SJSA1 (cell line): Measurements from ENCODE around the gene RTKN2. TPM values are rescaled to one million over a fixed set of nuclear protein-coding genes. Genes with fewer than 3 reads are reported as not detected.

Source experiments
- total RNA-seq: library from RNA; depleted of rRNA; stranded (reverse); fragments of >200 nt; shearing (Covaris generic); gene quantifications from 2 replicates; pipeline ENCODE4 v1.2.3, GENCODE V29; 2014; rRNA removed

The RTKN2 gene
- total RNA-seq, 1 experiment from 2014 or later = 6.5 TPM

Other genes starting within 250 kb of the RTKN2 start
- 1.4 and 3.0 TPM in 2 replicates for gene ZNF365, start 105.5 kb upstream of the RTKN2 start, total RNA-seq